LNCAP (cell line): ENCODE measurements around the gene EDEM1.

Source experiments
- TF ChIP-seq, protein P1 (sequence below): fragments of 450-650 bp; IDR thresholded peaks from 2 replicates; pipeline ENCODE4 v1.5.1; 2017; ENCODE audit warnings: mild to moderate bottlenecking

EDEM1 gene

DNA sequence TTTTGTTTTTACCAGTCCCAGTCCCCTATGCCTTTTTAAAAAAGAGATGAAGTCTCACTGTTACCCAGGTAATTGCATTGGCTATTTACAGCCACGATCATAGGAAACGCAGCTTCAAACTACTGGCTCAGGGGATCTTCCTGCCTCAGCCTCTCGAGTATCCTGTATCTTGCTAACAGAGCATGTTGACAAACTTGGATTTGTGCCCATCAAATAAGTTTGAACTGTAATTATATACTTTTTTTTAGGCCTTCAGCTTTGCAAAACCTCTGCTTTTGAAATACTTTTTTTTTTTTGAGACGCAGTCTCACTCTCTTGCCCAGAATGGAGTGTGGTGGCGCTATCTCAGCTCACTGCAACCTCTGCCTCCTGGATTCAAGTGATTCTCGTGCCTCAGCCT is 3.0 kb upstream of the EDEM1 start:
- TF ChIP-seq, protein P1, sequence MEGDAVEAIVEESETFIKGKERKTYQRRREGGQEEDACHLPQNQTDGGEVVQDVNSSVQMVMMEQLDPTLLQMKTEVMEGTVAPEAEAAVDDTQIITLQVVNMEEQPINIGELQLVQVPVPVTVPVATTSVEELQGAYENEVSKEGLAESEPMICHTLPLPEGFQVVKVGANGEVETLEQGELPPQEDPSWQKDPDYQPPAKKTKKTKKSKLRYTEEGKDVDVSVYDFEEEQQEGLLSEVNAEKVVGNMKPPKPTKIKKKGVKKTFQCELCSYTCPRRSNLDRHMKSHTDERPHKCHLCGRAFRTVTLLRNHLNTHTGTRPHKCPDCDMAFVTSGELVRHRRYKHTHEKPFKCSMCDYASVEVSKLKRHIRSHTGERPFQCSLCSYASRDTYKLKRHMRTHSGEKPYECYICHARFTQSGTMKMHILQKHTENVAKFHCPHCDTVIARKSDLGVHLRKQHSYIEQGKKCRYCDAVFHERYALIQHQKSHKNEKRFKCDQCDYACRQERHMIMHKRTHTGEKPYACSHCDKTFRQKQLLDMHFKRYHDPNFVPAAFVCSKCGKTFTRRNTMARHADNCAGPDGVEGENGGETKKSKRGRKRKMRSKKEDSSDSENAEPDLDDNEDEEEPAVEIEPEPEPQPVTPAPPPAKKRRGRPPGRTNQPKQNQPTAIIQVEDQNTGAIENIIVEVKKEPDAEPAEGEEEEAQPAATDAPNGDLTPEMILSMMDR = no peak

DNA sequence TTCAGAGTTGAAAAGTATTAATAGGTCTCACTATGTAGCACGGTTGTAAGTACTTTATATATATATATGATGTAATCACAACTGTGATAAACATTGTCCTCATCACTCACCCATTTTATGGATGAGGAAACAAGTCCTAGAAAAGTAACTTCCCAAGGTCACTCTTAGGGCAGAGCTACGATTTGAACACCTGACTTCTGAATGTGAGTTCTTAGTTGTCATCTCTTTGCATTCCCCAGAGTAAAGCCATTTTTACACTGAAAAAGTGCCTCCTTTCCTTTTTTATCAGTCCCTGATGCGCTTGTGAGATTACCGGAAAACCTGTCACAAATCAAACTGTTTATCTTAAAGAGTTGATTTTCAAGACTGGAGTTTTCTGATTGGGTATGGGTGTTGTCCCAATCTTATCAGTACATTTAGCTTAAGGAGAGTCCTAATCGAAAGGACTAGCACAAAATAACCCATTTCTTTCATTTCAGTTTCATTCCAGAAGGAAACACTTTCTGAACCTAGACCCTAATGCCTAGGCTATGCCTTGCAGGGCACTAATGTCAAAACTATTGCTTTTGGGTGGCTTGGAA is 2.3 kb upstream of the EDEM1 start:
- TF ChIP-seq, protein P1 = no peak

DNA sequence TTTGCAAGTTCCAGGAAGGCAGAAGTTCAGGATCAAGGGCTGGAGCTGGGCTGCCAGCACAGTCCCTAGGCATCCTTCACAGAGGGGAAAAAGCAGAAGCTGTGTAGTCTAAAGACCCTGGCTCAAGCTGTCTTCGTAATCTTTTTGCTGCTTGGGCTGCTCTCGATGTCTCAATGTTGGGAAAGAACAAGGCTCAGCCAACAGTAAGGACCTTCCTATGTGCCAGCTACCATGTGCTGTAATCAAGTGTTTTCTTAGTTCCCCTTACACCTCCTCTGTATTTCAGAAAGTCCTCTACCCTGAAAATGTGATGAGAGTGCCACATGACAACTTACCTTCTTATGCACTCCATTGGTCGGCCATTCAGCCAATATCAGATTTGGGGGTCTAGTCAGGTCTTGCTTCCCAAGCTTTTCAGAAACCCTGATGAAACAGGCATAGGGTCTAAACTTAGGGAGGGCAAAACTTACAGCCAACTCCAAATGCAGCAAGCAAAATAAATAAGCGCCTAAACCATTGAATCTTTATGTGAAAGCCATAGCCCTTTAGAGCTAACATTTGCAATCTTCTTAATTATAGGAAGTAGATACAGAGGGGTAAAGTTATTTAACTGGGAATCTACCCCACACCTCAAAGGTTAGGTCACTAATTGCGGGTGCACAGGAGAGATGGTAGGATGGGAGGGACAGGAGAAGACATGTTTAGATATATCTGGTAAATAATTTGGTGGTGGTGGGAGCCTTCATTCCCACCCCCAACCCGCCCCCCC is 1.2 kb upstream of the EDEM1 start:
- TF ChIP-seq, protein P1 = no peak

DNA sequence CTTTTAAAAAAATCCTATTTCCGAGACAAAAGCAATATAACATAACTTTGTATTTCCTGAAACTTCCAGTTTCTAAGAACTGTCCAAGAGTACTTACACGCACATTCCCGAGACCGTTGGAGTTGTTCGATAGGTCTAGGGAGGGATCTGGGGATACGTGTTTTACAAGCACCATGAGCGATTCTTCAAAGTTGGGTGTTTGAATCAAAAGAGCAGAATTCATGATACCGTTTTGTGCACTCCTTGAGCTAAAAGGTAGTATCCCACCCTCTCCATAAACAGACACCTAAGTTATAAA is 700 bp upstream of the EDEM1 start:
- TF ChIP-seq, protein P1 = no peak

DNA sequence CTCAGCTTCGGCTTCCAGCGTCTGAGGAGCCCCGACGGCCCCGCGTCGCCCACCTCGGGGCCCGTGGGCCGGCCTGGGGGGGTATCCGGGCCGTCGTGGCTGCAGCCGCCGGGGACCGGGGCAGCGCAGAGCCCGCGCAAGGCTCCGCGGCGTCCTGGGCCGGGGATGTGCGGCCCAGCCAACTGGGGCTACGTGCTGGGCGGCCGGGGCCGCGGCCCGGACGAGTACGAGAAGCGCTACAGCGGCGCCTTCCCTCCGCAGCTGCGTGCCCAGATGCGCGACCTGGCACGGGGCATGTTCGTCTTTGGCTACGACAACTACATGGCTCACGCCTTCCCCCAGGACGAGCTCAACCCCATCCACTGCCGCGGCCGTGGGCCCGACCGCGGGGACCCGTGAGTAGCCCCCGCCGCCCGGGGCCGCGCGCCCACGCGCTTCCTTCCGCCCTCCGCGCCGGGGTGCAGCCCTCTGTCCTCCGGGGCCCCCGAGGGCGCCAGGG is 462 bp downstream of the EDEM1 start:
- TF ChIP-seq, protein P1 = no peak

DNA sequence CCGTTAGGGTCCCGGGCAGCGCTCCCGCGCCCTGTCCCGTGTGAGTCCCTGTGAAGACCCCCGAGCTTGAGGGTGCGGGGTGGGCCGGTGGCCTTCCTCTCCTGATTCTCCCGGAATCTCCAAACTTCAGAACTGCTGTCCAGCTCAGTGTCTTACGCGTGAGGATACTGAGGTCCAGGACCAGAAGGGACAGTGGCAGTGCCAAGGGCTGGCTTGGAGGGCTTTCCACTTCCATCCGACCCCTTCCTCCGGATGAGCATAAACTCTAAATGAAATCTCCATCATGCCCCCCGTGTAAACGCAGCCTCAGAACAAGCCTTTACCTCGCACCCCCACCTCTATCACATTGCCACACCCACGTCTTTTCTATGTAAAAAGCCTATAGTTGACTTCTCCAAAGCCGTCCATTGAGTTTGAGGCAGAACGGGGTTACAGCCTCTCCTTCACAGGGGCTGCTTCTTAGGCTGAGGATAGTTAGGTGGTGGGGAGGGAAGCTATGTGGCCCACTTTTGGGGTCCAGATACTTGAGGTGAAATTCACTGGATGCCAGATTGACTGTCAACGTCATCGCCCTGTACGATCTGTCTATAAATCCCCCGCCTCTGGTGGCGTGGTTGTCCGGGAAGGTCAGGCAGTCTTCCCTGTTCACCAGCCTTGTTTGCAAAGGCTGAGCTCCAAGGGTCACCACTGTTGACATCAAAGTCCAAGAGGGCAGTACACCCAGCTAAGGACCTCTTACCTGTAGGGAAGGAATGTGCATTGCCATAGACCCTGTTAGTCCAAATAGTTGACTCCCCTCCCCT is 1.1 kb downstream of the EDEM1 start:
- TF ChIP-seq, protein P1 = no peak; the same call in 1 of the 2 replicates

DNA sequence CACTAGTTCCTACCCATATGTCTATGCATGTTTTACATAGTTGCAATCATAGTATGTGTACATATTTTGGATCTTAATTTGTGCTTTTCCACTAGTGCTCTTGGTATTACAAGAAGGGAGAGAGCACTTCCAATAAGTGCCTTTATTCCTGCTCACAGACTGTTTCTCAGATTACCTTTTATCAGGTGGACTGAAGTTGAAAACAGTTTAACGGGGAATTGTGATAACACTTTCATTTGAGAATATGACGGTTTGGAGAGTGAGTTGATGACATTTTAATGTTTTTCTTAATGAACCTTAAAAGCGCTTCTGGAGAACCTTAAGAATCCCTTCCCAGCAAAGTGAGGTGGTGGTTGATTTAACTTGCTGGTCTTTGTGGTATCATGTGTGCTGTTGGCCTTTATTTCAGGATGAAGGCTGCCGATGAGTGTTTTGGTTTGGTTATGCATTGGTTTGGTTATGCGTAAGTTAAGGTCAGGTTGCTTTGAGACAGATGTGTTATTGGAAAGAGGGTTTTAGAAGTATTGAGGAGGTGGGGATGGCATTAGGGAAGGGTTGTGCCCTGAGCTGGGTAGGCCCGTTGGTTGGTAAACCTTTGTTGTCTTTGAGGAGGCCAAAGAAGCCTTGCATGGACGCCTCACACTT is 2.8 kb downstream of the EDEM1 start:
- TF ChIP-seq, protein P1 = no peak
